Right renal pelvis (tissue), 4 donors: ENCODE data around the gene KRTAP5-11. TPM values are rescaled to one million over a fixed set of nuclear protein-coding genes. Genes with fewer than 3 reads are reported as not detected.
"Not testable (repeated sequence)": the region's sequence is repeated elsewhere in the genome, so short reads cannot be mapped to it uniquely, and the experiment has no call there.

Experiments used
- DNase-seq, 4 donors: peaks; one replicate each; pipeline ENCODE4 v3.0.0-alpha.2; 2013; ENCODE audit warnings: low read depth in 4 of 4, low spot score in 3 of 4, missing footprints in 1 of 4
- polyA plus RNA-seq, 4 donors: library from polyadenylated mRNA; unstranded; fragments of 120-200 nt; gene quantifications; one replicate each; pipeline ENCODE4 v1.2.1, GENCODE V29; 2013; ENCODE audit not compliant: insufficient read length in 4 of 4

KRTAP5-11 gene
- polyA plus RNA-seq, 4 donors, result 0.21 TPM; not detected in 3

DNA sequence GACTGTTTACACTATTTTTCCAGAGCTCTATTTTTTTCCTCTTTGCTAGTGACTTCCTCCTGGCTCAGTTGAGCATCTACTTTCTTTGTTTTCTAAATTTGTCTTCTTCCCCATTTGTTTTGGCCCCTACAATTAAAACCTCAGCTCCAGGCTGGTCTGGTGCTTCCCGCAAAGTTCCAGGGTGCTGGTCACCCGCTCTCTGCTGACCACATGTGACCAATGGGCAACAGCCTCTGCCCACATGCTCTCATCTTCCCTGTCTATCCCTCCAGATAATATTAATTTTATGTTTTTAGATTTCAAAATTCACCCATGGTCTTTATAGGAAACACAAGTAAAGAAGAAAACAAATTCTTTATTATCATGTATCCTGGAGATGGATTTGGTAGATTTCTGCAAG is 294 bp upstream of the KRTAP5-11 start:
- DNase-seq, result not testable (repeated sequence)

DNA sequence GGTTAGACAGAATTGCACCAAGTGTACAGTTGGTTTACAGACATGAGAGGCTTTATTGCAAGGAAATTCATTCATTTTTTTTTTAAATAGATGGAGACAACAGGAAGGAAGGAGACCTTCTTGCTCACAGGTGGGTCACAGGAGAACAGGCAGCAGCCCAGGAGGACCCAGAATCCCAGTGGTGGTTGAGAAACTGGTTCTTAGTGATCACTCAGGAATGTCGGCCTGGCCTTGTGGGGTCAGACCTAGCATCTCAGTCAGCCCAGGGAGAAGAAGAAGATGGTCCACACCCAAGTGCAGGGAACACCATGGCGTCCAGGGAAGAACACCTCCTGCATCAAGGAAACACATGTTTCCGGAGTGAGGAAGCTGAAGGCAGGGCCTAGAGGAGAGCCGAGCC is 849 bp downstream of the KRTAP5-11 start:
- no peak for DNase-seq

GRCh38 chr11:71580057-71581003 is 2.3 kb downstream of the KRTAP5-11 start:
- DNase-seq, result no peak

DNA sequence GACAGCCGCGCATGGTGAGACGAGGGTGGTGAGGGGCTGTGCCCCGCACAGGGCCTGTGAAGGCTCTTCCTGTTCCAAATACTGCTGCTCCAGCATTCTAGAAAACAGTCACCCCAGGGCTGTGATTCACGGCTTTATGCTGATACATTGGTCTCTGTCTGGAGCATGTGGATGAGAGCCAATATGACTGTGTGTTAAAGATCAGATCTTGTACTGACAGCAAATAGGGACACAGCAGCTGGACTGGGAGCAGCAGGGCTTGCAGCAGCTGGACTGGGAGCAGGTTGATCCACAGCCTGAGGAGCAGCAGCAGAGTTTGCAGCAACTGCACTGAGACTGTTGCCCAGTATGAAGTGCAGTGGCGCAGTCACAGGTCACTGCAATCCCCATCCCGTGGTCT is 3.2 kb downstream of the KRTAP5-11 start:
- not testable (repeated sequence) for DNase-seq

DNA sequence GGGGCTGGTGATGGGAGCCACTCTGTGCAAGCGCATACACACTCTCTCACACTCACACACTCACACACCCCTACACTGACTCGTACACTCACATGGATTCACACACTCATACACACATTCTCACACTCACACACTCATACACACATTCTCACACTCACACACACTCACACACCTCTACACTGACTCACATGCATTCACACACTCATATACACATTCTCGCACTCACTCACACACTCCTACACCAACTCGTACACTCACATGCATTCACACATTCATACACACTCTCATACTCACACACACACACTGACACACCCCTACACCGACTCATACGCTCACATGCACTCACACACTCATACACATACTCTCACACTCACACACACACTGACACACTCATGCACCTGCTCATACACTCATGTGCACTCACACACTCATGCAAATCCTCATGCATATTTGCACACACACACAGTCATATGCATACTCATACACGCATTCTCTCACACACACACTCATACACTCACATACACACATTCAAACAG is 5.1 kb downstream of the KRTAP5-11 start:
- DNase-seq, result no peak

GRCh38 chr11:71576688-71577465 is 5.8 kb downstream of the KRTAP5-11 start:
- DNase-seq, result not testable (repeated sequence)

GRCh38 chr11:71575723-71576424 is 6.8 kb downstream of the KRTAP5-11 start:
- no peak for DNase-seq

- no peak for DNase-seq
Observed at GRCh38 chr11:71574418-71574817, 8.3 kb downstream of the KRTAP5-11 start.

- no peak for DNase-seq
Observed at GRCh38 chr11:71572811-71573210, 9.9 kb downstream of the KRTAP5-11 start.

DNA sequence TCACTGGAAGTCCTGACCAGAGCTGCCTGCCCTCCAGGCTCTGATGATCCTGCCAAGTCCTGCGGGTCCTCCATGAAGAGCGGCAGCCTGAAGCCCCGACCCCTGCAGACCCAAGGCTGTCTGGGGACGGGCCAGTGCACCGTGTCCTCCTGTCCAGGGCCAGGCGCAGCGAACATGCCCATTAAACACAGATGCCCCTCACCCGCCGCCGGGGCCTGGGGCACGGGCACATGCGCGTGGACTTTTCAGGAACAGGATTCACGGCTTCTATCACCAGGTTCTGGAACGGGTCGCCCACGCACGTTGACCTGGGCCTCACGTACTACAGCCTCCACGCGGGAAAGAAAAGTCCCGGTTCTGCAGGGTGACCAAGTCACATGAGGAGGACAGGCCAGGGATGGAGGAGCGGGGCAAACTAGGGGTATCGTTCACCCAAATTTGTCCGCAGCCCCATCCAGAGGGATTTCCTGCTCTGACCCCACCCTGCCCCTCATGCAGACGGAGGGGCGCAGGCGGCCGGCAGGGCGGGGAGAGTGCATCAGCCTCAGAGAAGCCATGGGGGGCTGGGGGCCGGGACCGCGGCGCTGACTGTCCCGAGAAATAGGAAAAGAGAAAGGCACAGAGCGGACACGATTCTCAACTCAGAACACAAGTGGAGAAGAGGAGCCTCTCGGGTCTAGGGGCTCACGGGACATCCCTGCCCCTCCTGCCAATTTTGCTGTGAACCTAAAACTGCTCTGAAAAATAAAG is 11.4 kb downstream of the KRTAP5-11 start:
- not testable (repeated sequence) for DNase-seq

GRCh38 chr11:71568704-71569349 is 13.8 kb downstream of the KRTAP5-11 start:
- DNase-seq, result no peak

DNA sequence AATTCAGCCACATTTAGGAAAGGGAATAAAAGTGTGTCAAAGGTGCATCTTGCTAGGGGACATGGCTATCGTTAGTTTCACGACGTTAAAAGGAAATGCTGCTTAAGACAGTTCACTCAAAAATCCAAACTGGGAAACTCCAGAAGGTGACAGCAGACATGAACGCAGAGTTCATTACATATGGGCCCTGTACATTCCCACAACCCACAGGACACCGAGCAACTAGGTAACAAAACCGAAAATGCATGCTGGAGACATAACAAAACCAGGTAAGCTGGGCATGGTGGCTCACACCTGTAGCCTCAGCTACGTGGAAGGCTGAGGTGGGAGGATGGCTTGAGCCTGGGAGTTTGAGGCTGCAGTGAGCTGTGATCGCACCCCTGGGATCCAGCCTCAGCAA is 15.0 kb downstream of the KRTAP5-11 start:
- DNase-seq, result not testable (repeated sequence)

- DNase-seq, result not testable (repeated sequence)
Observed at GRCh38 chr11:71566626-71567599, 15.8 kb downstream of the KRTAP5-11 start.

DNA sequence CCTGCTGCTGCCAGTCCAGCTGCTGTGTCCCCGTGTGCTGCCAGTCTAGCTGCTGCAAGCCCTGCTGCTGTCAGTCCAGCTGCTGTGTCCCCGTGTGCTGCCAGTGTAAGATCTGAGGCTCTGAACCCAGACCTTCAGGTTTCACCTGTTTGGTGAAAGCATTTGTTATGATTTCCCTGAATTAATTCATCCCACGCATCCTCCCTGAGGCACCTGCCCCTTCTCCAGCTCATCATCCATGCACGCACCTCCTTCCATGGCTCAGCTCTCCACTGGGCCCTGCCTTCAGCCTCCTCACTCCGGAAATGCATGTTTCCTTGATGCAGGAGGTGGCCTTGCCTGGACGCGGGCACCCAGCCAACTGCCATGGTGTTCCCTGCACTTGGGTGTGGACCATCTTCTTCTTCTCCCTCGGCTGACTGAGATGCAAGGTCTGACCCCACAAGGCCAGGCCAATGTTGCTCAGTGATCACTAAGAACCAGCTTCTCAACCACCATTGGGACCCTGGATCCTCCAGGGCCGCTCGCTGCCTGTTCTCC is 16.5 kb downstream of the KRTAP5-11 start:
- no peak for DNase-seq

DNA sequence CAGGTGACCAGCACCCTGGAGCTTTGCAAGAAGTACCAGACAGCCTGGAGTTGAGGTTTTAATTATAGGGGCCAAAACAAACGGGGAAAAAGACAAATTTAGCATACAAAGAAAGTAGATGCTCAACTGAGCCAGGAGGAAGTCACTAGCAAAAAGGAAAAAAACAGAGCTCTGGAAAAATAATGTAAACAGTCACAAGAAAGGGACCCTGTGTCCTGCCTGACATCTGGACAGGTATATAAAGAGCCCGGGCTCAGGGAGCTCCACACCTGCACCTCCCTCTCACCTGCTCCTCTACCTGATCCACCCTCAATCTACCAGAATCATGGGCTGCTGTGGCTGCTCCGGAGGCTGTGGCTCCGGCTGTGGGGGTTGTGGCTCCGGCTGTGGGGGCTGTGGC is 17.4 kb downstream of the KRTAP5-11 start, which contains the start of gene KRTAP5-10:
KRTAP5-10 (plus strand) TSS at position 301 of the 400 bp plus-strand sequence; CDS start at position 326, 25 bp downstream.
- no peak for DNase-seq

GRCh38 chr11:71564430-71564829 is 18.2 kb downstream of the KRTAP5-11 start:
- DNase-seq, result no peak

- no peak for DNase-seq
Observed at GRCh38 chr11:71563406-71563805, 19.3 kb downstream of the KRTAP5-11 start.

DNA sequence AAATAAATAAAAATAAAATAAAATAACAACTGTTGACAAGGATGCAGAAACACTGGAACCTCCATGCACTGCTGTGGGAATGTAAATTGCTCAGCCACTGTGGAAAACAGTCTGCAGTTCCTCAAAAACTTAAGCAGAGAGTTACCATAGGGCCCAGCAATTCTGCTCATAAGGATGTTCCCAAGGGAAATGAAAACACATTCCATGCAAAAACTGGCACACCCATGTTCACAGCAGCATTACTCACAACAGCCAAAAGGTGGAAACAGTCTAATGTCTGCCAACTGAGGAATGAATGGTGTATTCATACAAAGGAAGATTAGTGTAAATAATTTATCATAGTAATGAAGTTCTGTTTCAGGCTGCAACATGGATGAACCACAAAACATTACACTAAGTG is 20.6 kb downstream of the KRTAP5-11 start:
- no peak for DNase-seq
